GM21737 (cell line): ENCODE measurements around the gene LHFPL4.

Source experiments
- ATAC-seq: cut with Tn5 transposase; IDR thresholded peaks from one replicate; pipeline ENCODE4 v1.9.1; 2021; ENCODE audit warnings: mild to moderate bottlenecking, moderate library complexity; ENCODE audit not compliant: unreplicated experiment

The LHFPL4 gene

DNA sequence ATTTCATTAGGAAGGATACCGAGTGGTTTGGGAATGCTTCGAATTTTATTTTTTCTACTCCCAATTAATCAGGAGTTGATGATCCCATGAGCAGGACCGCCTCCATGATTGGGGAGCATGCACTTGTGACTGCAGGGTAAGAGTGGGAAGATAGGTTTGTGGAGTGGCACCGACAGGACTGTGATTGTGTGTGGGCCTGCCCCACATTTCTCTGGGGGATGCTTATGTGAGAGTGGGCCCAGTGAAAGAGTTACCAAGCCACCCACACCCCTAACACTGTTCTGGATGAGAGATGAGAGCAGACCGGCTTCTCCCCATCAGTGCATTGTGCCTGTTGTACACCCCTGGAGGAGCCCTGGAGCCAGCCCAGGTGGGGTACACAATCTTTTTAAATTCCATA is 76.7 kb downstream of the LHFPL4 start:
- no peak for ATAC-seq

DNA sequence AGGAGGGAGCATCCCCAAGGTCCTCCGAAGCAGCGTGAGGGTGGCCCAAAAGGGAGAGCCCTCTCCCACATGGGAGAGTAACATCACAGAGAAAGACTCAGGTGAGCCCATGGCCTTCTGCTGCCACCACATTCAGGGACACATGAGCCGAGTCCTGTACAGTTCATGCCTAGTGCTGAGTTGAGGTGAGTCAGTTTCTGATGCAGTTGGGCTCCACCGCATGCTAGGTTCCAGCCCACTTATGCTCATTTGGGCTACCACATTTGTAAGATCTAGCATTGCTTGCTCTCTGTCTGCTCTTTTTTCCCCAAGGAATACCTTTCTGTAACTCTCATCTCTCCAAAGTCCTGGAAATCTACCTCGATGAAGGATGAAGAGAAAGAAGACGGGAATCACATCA is 79.1 kb downstream of the LHFPL4 start:
- no peak for ATAC-seq

DNA sequence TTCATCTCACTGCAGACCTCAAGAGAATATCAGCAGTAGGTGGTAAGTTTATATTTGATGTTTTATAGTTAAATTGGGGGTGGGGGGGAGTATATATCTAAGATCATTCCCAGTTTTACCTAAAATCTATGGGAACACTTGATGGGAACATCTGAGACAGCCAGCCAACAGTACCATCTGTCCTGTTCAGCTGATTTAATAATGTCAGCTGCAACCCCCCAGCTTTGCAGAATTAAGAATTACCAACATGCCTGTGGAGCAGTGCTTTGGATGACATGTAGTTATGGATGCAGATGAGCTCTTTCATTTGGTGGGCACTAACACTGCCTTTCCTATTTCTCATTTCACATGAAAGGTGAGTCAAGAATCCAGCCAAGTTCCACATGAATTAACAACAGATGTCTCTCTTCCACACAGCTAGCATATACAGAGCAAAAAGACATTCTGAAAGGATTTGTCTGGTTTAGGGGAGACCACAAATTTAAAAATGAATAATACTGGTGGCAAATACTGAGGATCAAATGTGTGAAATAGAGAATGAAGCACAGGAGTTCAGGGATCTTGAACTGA is 80.0 kb downstream of the LHFPL4 start:
- ATAC-seq: no peak

DNA sequence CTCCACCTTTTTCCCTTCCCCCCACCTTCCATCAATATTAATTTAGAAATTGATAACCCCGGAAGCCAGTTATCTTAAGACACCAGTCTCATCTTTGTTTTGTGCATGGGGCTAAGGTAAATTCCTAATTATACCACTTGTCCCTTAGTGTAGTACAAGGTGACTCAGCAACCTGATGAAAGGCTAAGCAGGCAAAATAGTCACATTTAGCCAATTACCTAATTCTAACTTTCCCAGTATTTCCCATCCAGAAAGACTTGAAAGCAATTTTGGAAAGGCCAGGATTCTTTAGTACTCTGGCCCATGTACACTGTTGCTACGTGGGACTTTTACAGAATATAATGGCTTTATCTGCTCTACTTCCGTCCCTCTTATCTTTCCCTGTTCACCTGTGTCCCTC is 83.6 kb downstream of the LHFPL4 start:
- no peak for ATAC-seq

DNA sequence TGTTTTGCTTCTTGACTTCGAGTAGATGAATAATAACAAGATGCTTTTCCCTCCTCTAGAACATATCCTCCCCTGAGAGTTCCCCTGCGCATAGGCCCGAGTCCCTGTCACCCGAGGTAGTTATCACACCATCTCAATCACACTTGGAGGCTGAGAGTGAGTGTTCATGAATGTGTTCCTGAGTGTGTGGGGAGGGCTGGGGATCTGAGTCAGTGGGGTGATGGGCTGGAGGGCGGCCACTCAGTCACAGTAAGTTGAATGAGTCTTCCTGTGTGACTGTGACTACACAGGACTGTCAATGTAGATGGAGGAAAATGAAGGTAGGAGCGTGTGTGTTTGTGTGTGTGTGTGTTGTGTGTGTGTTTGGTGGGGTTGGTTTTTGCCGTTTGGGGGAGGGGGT is 85.2 kb downstream of the LHFPL4 start:
- ATAC-seq: no peak

DNA sequence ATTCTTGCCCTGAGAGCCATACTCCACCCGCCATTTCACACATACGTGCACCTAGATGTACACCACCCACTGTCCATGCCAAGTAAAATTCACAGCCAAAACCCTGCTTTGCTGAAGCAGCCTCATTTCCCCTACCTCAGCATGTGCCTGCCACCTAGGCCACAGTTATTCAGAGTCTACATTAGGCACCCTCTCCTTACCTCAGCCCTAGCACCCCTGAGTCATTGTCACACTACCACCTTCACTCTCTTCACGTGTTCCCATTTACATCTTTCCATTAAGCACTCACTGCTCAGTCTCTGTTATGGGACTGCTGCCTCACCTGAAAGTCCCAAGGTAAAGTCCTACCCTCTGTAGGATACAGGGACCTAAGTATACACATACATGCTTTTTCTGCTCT is 86.2 kb downstream of the LHFPL4 start:
- no peak for ATAC-seq

DNA sequence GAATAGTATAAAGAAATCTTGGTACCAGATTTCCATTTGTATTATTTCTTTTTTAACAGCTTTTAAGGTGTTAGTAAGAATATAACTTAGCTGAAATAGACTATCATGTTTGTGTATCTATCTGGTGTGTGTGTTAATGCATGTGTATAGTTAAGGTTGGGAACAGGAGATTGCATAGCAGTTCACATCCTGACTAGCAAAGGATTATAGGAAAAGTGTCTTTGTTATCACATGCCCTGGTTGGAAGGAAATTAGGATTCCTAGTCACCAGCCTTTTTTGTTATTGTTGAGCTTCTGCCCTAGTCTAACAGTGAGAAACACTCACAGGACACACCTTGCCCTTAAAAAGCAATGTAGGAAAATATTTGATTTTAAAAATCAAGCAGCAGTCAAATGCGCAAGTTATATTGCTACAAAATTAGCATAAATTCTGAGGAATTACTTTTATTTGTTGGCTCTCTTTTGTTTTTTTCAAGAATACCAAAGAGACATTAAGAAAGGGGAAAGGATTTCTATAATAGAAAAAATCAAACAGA is 98.0 kb downstream of the LHFPL4 start:
- no peak for ATAC-seq

DNA sequence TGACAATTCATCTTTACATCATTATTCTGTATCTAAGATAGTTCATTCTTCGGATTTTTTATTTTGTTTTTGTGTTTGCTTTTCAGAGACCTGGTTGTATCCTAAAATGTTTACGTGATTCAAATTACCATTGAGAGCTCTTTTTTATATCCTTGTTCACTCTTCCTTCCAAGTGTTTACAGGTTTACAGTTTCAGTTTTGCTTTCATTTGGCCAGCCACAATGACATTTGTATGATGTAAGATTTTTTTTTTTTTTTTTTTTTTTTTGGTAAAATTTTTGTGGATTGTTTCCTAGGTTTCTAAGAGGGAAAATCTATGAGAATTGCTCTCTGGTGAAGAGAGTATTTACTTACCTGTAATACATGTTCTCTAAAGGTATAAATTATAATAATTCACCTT is 101.2 kb downstream of the LHFPL4 start:
- ATAC-seq: no peak

DNA sequence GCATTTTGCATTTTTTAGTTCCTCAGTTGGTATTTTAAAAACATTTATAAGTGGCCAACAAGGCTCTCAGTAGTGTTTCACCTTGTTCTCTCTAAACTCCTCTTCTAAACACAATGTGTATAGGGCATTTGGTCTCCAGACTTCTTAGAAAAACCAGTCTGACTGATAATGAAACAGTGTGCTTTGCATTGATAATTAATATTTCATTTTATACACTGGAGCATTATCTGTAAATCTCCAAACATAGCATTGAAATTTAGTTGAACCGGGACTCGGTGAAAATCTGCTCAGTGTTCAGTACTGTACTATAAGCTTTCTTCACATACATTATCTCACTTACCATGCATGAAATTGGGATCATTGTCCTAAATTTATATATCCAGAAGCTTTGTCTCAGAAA is 102.6 kb downstream of the LHFPL4 start:
- ATAC-seq: no peak

DNA sequence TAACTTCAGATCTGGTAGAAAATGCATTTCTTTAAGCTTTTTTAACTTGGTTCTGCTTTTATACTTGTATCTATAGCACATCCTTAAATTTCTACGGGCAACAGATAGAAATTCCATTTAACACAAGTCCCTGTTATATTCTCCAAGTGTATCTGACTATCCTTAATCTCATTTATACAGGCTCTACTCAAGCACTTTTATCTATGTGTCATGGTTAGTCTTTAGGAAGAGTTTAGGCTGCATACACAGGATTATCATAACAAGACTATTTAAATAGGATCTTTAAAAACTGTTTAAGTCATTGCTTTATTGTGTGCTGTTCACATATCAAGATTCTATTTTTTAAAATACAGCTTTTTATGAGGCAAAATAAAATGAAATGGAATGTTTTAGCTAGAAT is 103.5 kb downstream of the LHFPL4 start:
- ATAC-seq: no peak

DNA sequence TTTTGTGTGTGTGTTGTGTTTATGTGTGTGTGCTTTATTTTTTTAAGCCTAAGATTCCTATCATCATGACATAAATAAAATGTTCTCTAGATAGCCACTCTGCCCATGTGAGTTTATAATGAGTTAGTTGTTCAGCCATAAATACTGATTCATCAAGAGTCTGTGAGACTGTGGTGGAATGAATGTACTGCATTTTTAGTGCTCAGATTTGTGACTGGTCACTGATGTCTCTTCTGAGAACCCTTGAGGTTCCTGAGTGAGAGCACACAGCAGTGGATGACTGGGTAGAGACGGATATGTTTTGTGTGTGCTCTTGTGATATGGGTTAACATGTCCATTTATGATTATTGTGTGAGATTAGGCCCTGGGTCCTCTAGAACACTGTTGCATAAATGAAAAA is 105.0 kb downstream of the LHFPL4 start:
- no peak for ATAC-seq
